GM10266 (cell line): ENCODE data around the gene IPO4.

Experiments
- DNase-seq: peaks from one replicate; pipeline ENCODE4 v3.0.0; 2012; ENCODE audit errors: extremely low spot score
- CTCF ChIP-seq: IDR thresholded peaks from 2 replicates; pipeline ENCODE4 v1.5.1; 2012; ENCODE audit warnings: mild to moderate bottlenecking, low read depth; ENCODE audit not compliant: control insufficient read depth, insufficient read depth; ENCODE audit errors: missing control alignments

IPO4 gene

DNA sequence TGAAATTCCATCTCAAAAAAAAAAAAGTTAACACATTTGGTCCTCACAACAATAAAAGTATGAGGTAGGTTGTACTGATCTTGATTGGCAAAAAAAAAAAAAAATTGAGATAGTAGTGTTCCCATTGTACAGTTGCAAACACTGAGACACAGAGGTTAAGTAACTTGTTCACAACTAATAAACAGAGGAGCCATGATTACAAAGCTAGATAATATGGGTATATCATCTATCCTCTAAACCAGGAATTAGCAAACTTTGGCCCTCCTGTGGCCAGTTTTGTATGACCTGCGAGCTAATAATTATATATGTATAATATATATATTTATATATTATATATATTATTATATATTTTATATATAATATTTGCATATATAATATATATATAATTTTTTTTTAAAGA, 54.9 kb downstream of the IPO4 start:
- no peak for TF ChIP-seq CTCF
- no peak for DNase-seq

- DNase-seq, result no peak
- TF ChIP-seq CTCF, result no peak
Observed at GRCh38 chr14:24132976-24133375, 55.6 kb downstream of the IPO4 start.

- no peak for DNase-seq
- TF ChIP-seq CTCF, result no peak
Observed at GRCh38 chr14:24132061-24132685, 56.4 kb downstream of the IPO4 start.

DNA sequence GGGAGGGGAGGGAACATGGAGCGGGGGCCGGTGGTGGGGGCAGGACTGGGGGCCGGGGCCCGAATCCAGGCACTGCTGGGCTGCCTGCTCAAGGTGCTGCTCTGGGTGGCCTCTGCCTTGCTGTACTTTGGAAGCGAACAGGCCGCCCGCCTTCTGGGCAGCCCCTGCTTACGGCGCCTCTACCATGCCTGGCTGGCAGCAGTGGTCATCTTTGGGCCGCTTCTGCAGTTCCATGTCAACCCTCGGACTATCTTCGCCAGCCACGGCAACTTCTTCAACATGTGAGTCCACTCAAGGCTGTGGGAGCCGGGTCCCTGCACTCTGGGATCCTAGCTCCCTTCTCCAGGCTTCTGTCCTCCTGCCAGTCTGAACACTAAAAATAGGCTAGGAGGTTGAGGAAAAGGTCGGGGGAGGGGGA, 57.1 kb downstream of the IPO4 start:
- TF ChIP-seq CTCF, result no peak
- DNase-seq, result no peak

- TF ChIP-seq CTCF, result no peak
- no peak for DNase-seq
Observed at GRCh38 chr14:24130717-24131548, 57.7 kb downstream of the IPO4 start.

- no peak for DNase-seq
- no peak for TF ChIP-seq CTCF
Observed at GRCh38 chr14:24130380-24130716, 58.3 kb downstream of the IPO4 start, which contains the start of gene FITM1. TSS of gene FITM1 (plus strand) at chr14:24130659. CDS start at chr14:24131564, 905 bp downstream.
